K562 (cell line): ENCODE measurements around the gene RBM26. TPM values are rescaled to one million over a fixed set of nuclear protein-coding genes. Genes with fewer than 3 reads are reported as not detected.

Experiments used
- ATAC-seq: fragments of 200-7000 bp; cut with Tn5 transposase; 3 replicates; pipeline ENCODE4 v1.9.1; 2020; ENCODE audit warnings: moderate library complexity
- BruUV-seq: library from RNA; stranded (reverse); fragments of 400-500 nt; replicated peaks from 2 replicates; lab custom pipeline; 2021; lab: Mats Ljungman, UMichigan
- CTCF ChIA-PET: fragments of 300-600 bp; formaldehyde crosslinking; extraction: SDS; loops from one replicate; lab custom pipeline; 2021; ENCODE audit warnings: low intra/inter-chr PET ratio; lab: Yijun Ruan, JAX
- POLR2A ChIA-PET: fragments of 300-600, 350-650 bp; sonication (Branson Sonifier 250); formaldehyde crosslinking; extraction: SDS; loops from one replicate; lab custom pipeline; 2021; ENCODE audit warnings: antibody characterized with exemption, inconsistent platforms; lab: Yijun Ruan, JAX
- DNase-seq, 4 experiments: peaks; one replicate each; pipeline versions ENCODE4 v3.0.0 to v3.0.0-alpha.2; 2011 to 2018; ENCODE audit warnings: low spot score in 3 of 4, mixed read lengths in 3 of 4; ENCODE audit errors: extremely low read depth in 1 of 4
- FAIRE-seq: peaks from 2 replicates; lab custom pipeline; 2011; peaks lifted over from hg19 to GRCh38; lab: Jason Lieb, UNC
- H2AFZ ChIP-seq: 2 replicates; pipeline ENCODE4 v1.6.0; 2011; ENCODE audit warnings: low read depth, low read length, control low read depth, inconsistent platforms
- H3K27ac ChIP-seq: fragments of 200-600 bp; 3 replicates; pipeline ENCODE4 v1.8.0; 2011; ENCODE audit warnings: low read depth, mild to moderate bottlenecking, control low read depth, inconsistent platforms, low read length, moderate library complexity, mixed read lengths; ENCODE audit errors: extremely low read depth
- H3K27me3 ChIP-seq, 2 experiments: fragments of 300-600 bp in 1 of 2; 2 replicates in 1 of 2; 3 replicates in 1 of 2; pipeline versions ENCODE4 v1.6.0 to v1.8.0; 2011; ENCODE audit warnings: inconsistent platforms in 2 of 2, low read length in 2 of 2, mild to moderate bottlenecking in 1 of 2, mixed read lengths in 1 of 2, moderate library complexity in 1 of 2; ENCODE audit not compliant: control insufficient read depth in 2 of 2, insufficient read depth in 2 of 2
- H3K36me3 ChIP-seq: fragments of 300-600 bp; 3 replicates; pipeline ENCODE4 v1.8.0; 2011; ENCODE audit warnings: mild to moderate bottlenecking, low read length, inconsistent platforms; ENCODE audit not compliant: control insufficient read depth, insufficient read depth
- H3K4me1 ChIP-seq, 2 experiments: fragments of 200-600 bp in 1 of 2; replicated peaks in 1 of 2; 2 replicates in 1 of 2; 3 replicates in 1 of 2; pipeline versions ENCODE4 v1.5.1 to v1.8.0; 2011; ENCODE audit warnings: inconsistent platforms in 2 of 2, low read length in 2 of 2, mild to moderate bottlenecking in 1 of 2, mixed read lengths in 1 of 2, moderate library complexity in 1 of 2; ENCODE audit not compliant: control insufficient read depth in 2 of 2, insufficient read depth in 2 of 2
- H3K4me2 ChIP-seq: 2 replicates; pipeline ENCODE4 v1.6.1; 2011; ENCODE audit warnings: low read length, control low read depth, inconsistent platforms, mixed read lengths; ENCODE audit not compliant: insufficient read depth
- H3K4me3 ChIP-seq: fragments of 200-600 bp; sonication (generic), shearing (Covaris generic); 2 replicates; pipeline ENCODE4 v1.5.1; 2016; ENCODE audit warnings: control low read depth, inconsistent platforms
- H3K79me2 ChIP-seq: fragments of 200-600 bp; 3 replicates; pipeline ENCODE4 v1.8.0; 2011; ENCODE audit warnings: low read length, inconsistent platforms; ENCODE audit not compliant: control insufficient read depth, insufficient read depth
- H3K9ac ChIP-seq, 2 experiments: 2 replicates each; pipeline versions ENCODE4 v1.6.0 to v1.6.1; 2011; ENCODE audit warnings: low read depth in 2 of 2, low read length in 2 of 2, control low read depth in 1 of 2, inconsistent platforms in 1 of 2, mild to moderate bottlenecking in 1 of 2, mixed read lengths in 1 of 2; ENCODE audit not compliant: insufficient read depth in 1 of 2
- H3K9me1 ChIP-seq: one replicate; pipeline ENCODE4 v1.6.0; 2011; ENCODE audit warnings: inconsistent platforms, mild to moderate bottlenecking, low read length, moderate library complexity; ENCODE audit not compliant: control insufficient read depth, insufficient read depth
- H3K9me3 ChIP-seq: replicated peaks from 2 replicates; pipeline ENCODE4 v1.5.1; 2011; ENCODE audit warnings: low read depth, low read length, inconsistent platforms; ENCODE audit not compliant: control insufficient read depth, insufficient read depth
- H4K20me1 ChIP-seq: replicated peaks from 2 replicates; pipeline ENCODE4 v1.6.1; 2011; ENCODE audit warnings: low read length, inconsistent platforms, mixed read lengths; ENCODE audit not compliant: control insufficient read depth, insufficient read depth
- ARID1B ChIP-seq: fragments of 450-650 bp; IDR thresholded peaks from 2 replicates; pipeline ENCODE4 v1.6.1; 2016; ENCODE audit warnings: antibody characterized with exemption, mild to moderate bottlenecking, inconsistent platforms
- ATF1 ChIP-seq, 2 experiments: fragments of 450-650 bp in 1 of 2; IDR thresholded peaks; 2 replicates each; pipeline ENCODE4 v1.6.1; 2016; ENCODE audit warnings: missing compliant biosample characterization in 1 of 2, missing genetic modification characterization in 1 of 2
- BHLHE40 ChIP-seq: IDR thresholded peaks from 2 replicates; pipeline ENCODE4 v1.6.1; 2011; ENCODE audit warnings: low read length, improper control_type of control experiment
- CBFA2T3 ChIP-seq: fragments of 450-650 bp; IDR thresholded peaks from 2 replicates; pipeline ENCODE4 v1.6.1; 2017
- CTBP1 ChIP-seq: fragments of 450-650 bp; IDR thresholded peaks from 2 replicates; pipeline ENCODE4 v1.6.1; 2016; ENCODE audit warnings: borderline replicate concordance
- EGR1 ChIP-seq: fragments of 450-650 bp; conservative IDR thresholded peaks from 2 replicates; pipeline ENCODE4 v1.6.1; 2017; ENCODE audit warnings: mild to moderate bottlenecking
- ESRRA ChIP-seq: fragments of 450-650 bp; IDR thresholded peaks from 2 replicates; pipeline ENCODE4 v1.6.1; 2014; ENCODE audit warnings: low read depth, mild to moderate bottlenecking, moderate library complexity, borderline replicate concordance
- ETV6 ChIP-seq, 3 experiments: fragments of 150-350 bp in 1 of 3; sonication (generic) in 1 of 3; formaldehyde crosslinking in 1 of 3; IDR thresholded peaks; 2 replicates each; pipeline versions ENCODE4 v1.6.1 to v1.8.0; 2014 to 2022; ENCODE audit warnings: borderline replicate concordance in 2 of 3, low read depth in 2 of 3, antibody characterized with exemption in 1 of 3, low read length in 1 of 3, mild to moderate bottlenecking in 1 of 3, missing genetic modification reagents in 1 of 3
- JUND ChIP-seq, 2 experiments: IDR thresholded peaks; 2 replicates in 1 of 2; 3 replicates in 1 of 2; pipeline ENCODE4 v1.6.1; 2011; ENCODE audit warnings: borderline replicate concordance in 2 of 2, low read depth in 2 of 2, low read length in 2 of 2, improper control_type of control experiment in 1 of 2, missing biosample characterization in 1 of 2, missing genetic modification characterization in 1 of 2, missing genetic modification reagents in 1 of 2
- KLF16 ChIP-seq: IDR thresholded peaks from 2 replicates; pipeline ENCODE4 v1.6.1; 2016; ENCODE audit warnings: antibody characterized with exemption
- MYNN ChIP-seq, 2 experiments: sonication (generic); formaldehyde crosslinking in 1 of 2; IDR thresholded peaks; 2 replicates each; pipeline versions ENCODE4 v1.5.0 to v1.6.1; 2016 to 2020; ENCODE audit warnings: antibody characterized with exemption in 1 of 2, missing genetic modification reagents in 1 of 2
- NFE2 ChIP-seq: IDR thresholded peaks from 2 replicates; pipeline ENCODE4 v1.6.1; 2014; ENCODE audit warnings: antibody characterized with exemption, low read depth
- NR2C1 ChIP-seq, 2 experiments: fragments of 450-650 bp; IDR thresholded peaks; 2 replicates each; pipeline ENCODE4 v1.6.1; 2017; ENCODE audit warnings: mild to moderate bottlenecking in 2 of 2, antibody characterized with exemption in 1 of 2, inconsistent platforms in 1 of 2, missing compliant biosample characterization in 1 of 2, missing genetic modification characterization in 1 of 2
- NR2C2 ChIP-seq, 2 experiments: fragments of 200-800 bp in 1 of 2; sonication (Bioruptor generic) in 1 of 2; sonication (generic) in 1 of 2; formaldehyde crosslinking in 1 of 2; IDR thresholded peaks; 2 replicates each; pipeline versions ENCODE4 v1.6.1 to v1.8.0; 2016 to 2022; ENCODE audit warnings: mild to moderate bottlenecking in 1 of 2, missing compliant biosample characterization in 1 of 2, missing genetic modification characterization in 1 of 2, missing genetic modification reagents in 1 of 2
- NRF1 ChIP-seq, 2 experiments: fragments of 450-650 bp; IDR thresholded peaks in 1 of 2; conservative IDR thresholded peaks in 1 of 2; 2 replicates each; pipeline ENCODE4 v1.6.1; 2014; ENCODE audit warnings: mild to moderate bottlenecking in 2 of 2
- PKNOX1 ChIP-seq: fragments of 450-650 bp; IDR thresholded peaks from 2 replicates; pipeline ENCODE4 v1.6.1; 2016
- SRSF9 ChIP-seq: fragments of 200-400 bp; formaldehyde crosslinking; IDR thresholded peaks from 2 replicates; pipeline ENCODE4 v1.6.1; 2017; ENCODE audit warnings: low read depth, low read length, borderline replicate concordance
- TCF7 ChIP-seq: sonication (generic); IDR thresholded peaks from 2 replicates; pipeline ENCODE4 v1.6.1; 2016; ENCODE audit warnings: antibody characterized with exemption, borderline replicate concordance
- ZEB2 ChIP-seq: fragments of 450-650 bp; IDR thresholded peaks from 2 replicates; pipeline ENCODE4 v1.6.1; 2016
- WGBS: fragments of 100-300 bp; shearing (Covaris generic); methylation state at CpG from one replicate; pipeline ENCODE4 v1.1.6; 2016; ENCODE audit warnings: low coverage, mixed read lengths; ENCODE audit not compliant: insufficient coverage; ENCODE audit errors: missing lambda C conversion rate; 5-methylcytosine and 5-hydroxymethylcytosine counted together
- in situ Hi-C: fragments of 300-500 bp; cut with MboI; formaldehyde crosslinking; loops from 4 replicates; pipeline ENCODE4 v1.15.0; 2018; ENCODE audit warnings: inconsistent platforms, mixed read lengths
- intact Hi-C: fragments of 100-400 bp; cut with micrococcal nuclease; formaldehyde crosslinking; loops from 2 replicates; pipeline ENCODE4 v1.14.2; 2022
- polyA plus RNA-seq, 8 experiments: library from polyadenylated mRNA; depleted of rRNA in 4 of 8; stranded (reverse) in 5 of 8; unstranded in 3 of 8; fragments of >200 nt; fragmentation: Nextera tagmentation in 2 of 8; fragmentation: Illumina TruSeq in 1 of 8; extraction: Ambion mirVana in 2 of 8; extraction: Trizol in 1 of 8; gene quantifications; 2 replicates each; pipeline versions ENCODE4 v1.2.1 to v1.2.3, GENCODE V29; 2011 to 2014; ENCODE audit warnings: inconsistent platforms in 1 of 8, missing spikeins in 1 of 8
- total RNA-seq, 7 experiments: library from RNA; depleted of rRNA in 6 of 7; stranded (reverse); fragments of >200 nt in 6 of 7; fragmentation: Illumina TruSeq in 2 of 7; extraction: Trizol in 2 of 7; gene quantifications; 2 replicates each; pipeline versions ENCODE4 v1.2.1 to v1.2.3, GENCODE V29; 2011 to 2021; ENCODE audit warnings: low replicate concordance in 1 of 7
- TF ChIP-seq, protein P1 (sequence below): sonication (generic); formaldehyde crosslinking; IDR thresholded peaks from 2 replicates; pipeline ENCODE4 v1.9.0; 2022; ENCODE audit warnings: mild to moderate bottlenecking, missing genetic modification reagents

RBM26 gene
- total and polyA plus RNA-seq, 9 of the 15 experiments (the other 6 are each of a cell fraction or from before 2014, with no cell fraction given) = 10.0 to 42.4 (median 26.4) TPM

DNA sequence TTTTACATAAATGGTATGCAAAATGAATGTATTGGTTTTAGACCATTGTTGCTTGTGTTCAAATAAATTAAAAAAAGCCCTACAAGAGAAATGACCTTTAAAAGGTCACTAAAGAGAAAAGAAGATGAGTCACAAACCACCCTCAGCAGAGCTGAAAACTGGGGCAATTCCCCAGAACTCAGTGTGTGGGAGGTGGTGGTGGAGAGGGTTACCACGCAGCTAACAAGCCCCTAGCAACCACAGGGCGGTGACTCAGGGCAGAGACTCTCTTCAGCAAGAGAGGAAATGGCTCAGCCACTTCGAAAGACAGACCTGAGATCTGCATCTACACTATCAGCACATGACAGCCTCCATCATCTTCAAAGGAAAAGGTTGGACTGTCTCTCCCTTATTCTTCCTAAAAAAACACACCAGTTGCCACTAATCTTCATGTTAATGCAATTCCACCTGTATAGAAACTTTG lies 45.5 kb upstream of the RBM26 start:
- peak overlapping the region; percentile 51 for H3K4me2 ChIP-seq
- H3K36me3 ChIP-seq = no peaks in the 10 kb centered on the region
- in situ Hi-C loops (no loop called here), intact Hi-C loops (no loop called here)
- BruUV-seq = no TSS peak
- no peaks in the 10 kb centered on the region for H3K27me3 ChIP-seq
- DNase-seq (peak; percentile 68 to 90 (median 78)), ATAC-seq (peak; percentile 99), FAIRE-seq (peak; percentile 96)
- peak overlapping the region; percentile 28; the same call in 1 of the 2 replicates for H2AFZ ChIP-seq
- no peaks in the 10 kb centered on the region for H4K20me1 ChIP-seq
- peak overlapping the region; percentile 59; the same call in 2 of the 3 replicates for H3K27ac ChIP-seq
- H3K9ac ChIP-seq = 0 out of 4 replicates have a peak overlapping the region, but pooled peaks of 1 of the 2 experiments have one; percentile 2
- no peaks in the 10 kb centered on the region; the same call in 1 of the 2 replicates for H3K9me3 ChIP-seq
- no peaks in the 10 kb centered on the region for H3K79me2 ChIP-seq
- ChIA-PET CTCF (interaction anchor here (0.8 kb wide), 1 partner anchor 28 kb away, joined by 4 read pairs; no protein-coding TSS in a partner anchor), POLR2A (interaction anchor here (1.0 to 1.7 kb wide), 2 partner anchors 11 to 12 kb away, joined by 3 read pairs; no protein-coding TSS in a partner anchor)
- H3K9me1 ChIP-seq = no peaks in the 10 kb centered on the region
- no peak overlapping the region for H3K4me3 ChIP-seq
- H3K4me1 ChIP-seq = peaks cover 0 to 13% of the 10 kb centered on the region in 2 experiments; a peak in 2 of 5 replicates
- 0% methylated on average over 3 of the region's 3 CpGs for WGBS
- TF ChIP-seq ESRRA (peak; percentile 90), SRSF9 (no peak), NFE2 (peak; percentile 69), TCF7 (peak; percentile 84), BHLHE40 (peak; percentile 62; the same call in 1 of the 2 replicates), CTBP1 (peak; percentile 87; the same call in 1 of the 2 replicates), NRF1 (conservative IDR thresholded peaks at IDR 0.05 in 1 of 2, IDR thresholded peaks at IDR 0.05 in 1 of 2) (peak; percentile 44; a peak in 2 of 4 replicates), EGR1 (peak; percentile 93), KLF16 (peak; percentile 68; the same call in 1 of the 2 replicates), PKNOX1 (peak; percentile 56; the same call in 1 of the 2 replicates), NR2C1 (IDR thresholded peaks at IDR 0.05) (no peak; the same call in 1 of the 2 replicates), NR2C1 (tag; IDR thresholded peaks at IDR 0.05) (peak; percentile 57; the same call in 1 of the 2 replicates), ARID1B (peak; percentile 79), CBFA2T3 (peak; percentile 54), ATF1 (CRISPR knock-in tag; IDR thresholded peaks at IDR 0.05) (no peak), ATF1 (tag; IDR thresholded peaks at IDR 0.05) (0 out of 2 replicates have a peak, but pooled peaks have one; percentile 18), JUND (IDR thresholded peaks at IDR 0.05; ENCODE audit: borderline replicate concordance, low read depth, low read length) (peak; percentile 91), JUND (tag; IDR thresholded peaks at IDR 0.05; ENCODE audit: borderline replicate concordance, low read depth, low read length) (peak; percentile 78; the same call in 2 of the 3 replicates), ETV6 (IDR thresholded peaks at IDR 0.05; ENCODE audit: borderline replicate concordance in 1 of 2, low read depth in 2 of 2, low read length in 1 of 2) (peak; percentile 34 to 66; a peak in 2 of 4 replicates), ETV6 (CRISPR knock-in tag; IDR thresholded peaks at IDR 0.05; ENCODE audit: borderline replicate concordance) (no peak), ZEB2 (0 out of 2 replicates have a peak, but pooled peaks have one; percentile 57), NR2C2 (CRISPR knock-in tag; IDR thresholded peaks at IDR 0.05) (no peak), NR2C2 (tag; IDR thresholded peaks at IDR 0.05) (peak; percentile 74), MYNN (IDR thresholded peaks at IDR 0.05) (peak; percentile 93; the same call in 1 of the 2 replicates), MYNN (CRISPR knock-in tag; IDR thresholded peaks at IDR 0.05) (no peak)
- TF ChIP-seq, protein P1, sequence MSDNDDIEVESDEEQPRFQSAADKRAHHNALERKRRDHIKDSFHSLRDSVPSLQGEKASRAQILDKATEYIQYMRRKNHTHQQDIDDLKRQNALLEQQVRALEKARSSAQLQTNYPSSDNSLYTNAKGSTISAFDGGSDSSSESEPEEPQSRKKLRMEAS = no peak
